Fibroblast of lung (primary cell): ENCODE measurements around the gene COP1. TPM values are rescaled to one million over a fixed set of nuclear protein-coding genes. Genes with fewer than 3 reads are reported as not detected.
A peak's percentile ranks its signal among the peaks of the same experiment; 100 is the strongest.

Experiments used
- DNase-seq, 2 donors: peaks; one replicate each; pipeline versions ENCODE4 v3.0.0 to v3.0.0-alpha.2; 2010; ENCODE audit warnings: low read depth in 2 of 2
- H2AFZ ChIP-seq: 2 replicates; pipeline ENCODE4 v1.5.1; 2012; ENCODE audit warnings: low read length, control low read depth, inconsistent platforms
- H3K27ac ChIP-seq: 2 replicates; pipeline ENCODE4 v1.5.1; 2011; ENCODE audit warnings: low read length, control low read depth; ENCODE audit not compliant: insufficient read depth
- H3K27me3 ChIP-seq: 2 replicates; pipeline ENCODE4 v1.5.1; 2011; ENCODE audit warnings: mild to moderate bottlenecking, low read length; ENCODE audit not compliant: control insufficient read depth, insufficient read depth
- H3K36me3 ChIP-seq: 2 replicates; pipeline ENCODE4 v1.5.1; 2011; ENCODE audit warnings: low read length; ENCODE audit not compliant: control insufficient read depth, insufficient read depth
- H3K4me1 ChIP-seq: 2 replicates; pipeline ENCODE4 v1.5.1; 2011; ENCODE audit warnings: low read length; ENCODE audit not compliant: control insufficient read depth, insufficient read depth; ENCODE audit errors: extremely low read depth
- H3K4me2 ChIP-seq: 2 replicates; pipeline ENCODE4 v1.5.1; 2011; ENCODE audit warnings: low read length, control low read depth; ENCODE audit not compliant: insufficient read depth; ENCODE audit errors: extremely low read depth
- H3K4me3 ChIP-seq, 4 experiments: fragments of 200-600 bp in 1 of 4; sonication (generic) in 1 of 4; replicated peaks in 1 of 4; 2 replicates each; pipeline ENCODE4 v1.5.1; 2011 to 2016; ENCODE audit warnings: low read length in 4 of 4, low read depth in 3 of 4, mild to moderate bottlenecking in 3 of 4, control low read depth in 2 of 4, inconsistent platforms in 1 of 4, mixed read lengths in 1 of 4; ENCODE audit not compliant: insufficient read depth in 1 of 4; ENCODE audit errors: control extremely low read depth in 1 of 4
- H3K79me2 ChIP-seq: 2 replicates; pipeline ENCODE4 v1.5.1; 2012; ENCODE audit warnings: mild to moderate bottlenecking, low read length, inconsistent platforms; ENCODE audit not compliant: control insufficient read depth, insufficient read depth
- H3K9ac ChIP-seq: 2 replicates; pipeline ENCODE4 v1.5.1; 2011; ENCODE audit warnings: mild to moderate bottlenecking, low read length, control low read depth; ENCODE audit not compliant: insufficient read depth
- H3K9me3 ChIP-seq: 2 replicates; pipeline ENCODE4 v1.5.1; 2012; ENCODE audit warnings: low read depth, low read length; ENCODE audit not compliant: control insufficient read depth, insufficient read depth
- H4K20me1 ChIP-seq: 2 replicates; pipeline ENCODE4 v1.5.1; 2011; ENCODE audit warnings: low read length; ENCODE audit not compliant: control insufficient read depth, insufficient read depth; ENCODE audit errors: extremely low read depth
- CTCF ChIP-seq, 2 donors: IDR thresholded peaks in 1 of 2; conservative IDR thresholded peaks in 1 of 2; 1 replicate in 1 of 2; 2 replicates in 1 of 2; pipeline ENCODE4 v1.5.1; 2011 to 2012; ENCODE audit warnings: low read length in 2 of 2, control low read depth in 1 of 2, inconsistent platforms in 1 of 2, low read depth in 1 of 2, mild to moderate bottlenecking in 1 of 2
- EZH2 ChIP-seq: IDR thresholded peaks from 2 replicates; pipeline ENCODE4 v1.5.1; 2012; ENCODE audit warnings: low read length, control low read depth, mild to moderate bottlenecking; ENCODE audit errors: missing control alignments
- polyA plus RNA-seq, 2 donors: library from polyadenylated mRNA; depleted of rRNA in 1 of 2; stranded (reverse) in 1 of 2; unstranded in 1 of 2; fragments of >200 nt; gene quantifications; 2 replicates each; pipeline ENCODE4 v1.2.1, GENCODE V29; 2011 to 2012; ENCODE audit warnings: missing spikeins in 1 of 2
- total RNA-seq: library from RNA; depleted of rRNA; stranded (reverse); fragments of >200 nt; gene quantifications from 2 replicates; pipeline ENCODE4 v1.2.1, GENCODE V29; 2014

The COP1 gene
- total and polyA plus RNA-seq, 2 donors (not counting 1 experiment from before 2014, with no cell fraction given): 42.0 to 48.1 TPM

GRCh38 chr1:176066709-176067108 is 140.4 kb downstream of the COP1 start:
- Histone ChIP-seq H3K4me2 (no peak overlapping the region), H4K20me1 (no peaks in the 10 kb centered on the region), H3K4me3 (no peak overlapping the region), H3K4me1 (no peaks in the 10 kb centered on the region), H3K27me3 (no peaks in the 10 kb centered on the region), H3K79me2 (no peaks in the 10 kb centered on the region), H3K9ac (no peak overlapping the region), H3K9me3 (no peaks in the 10 kb centered on the region), H3K36me3 (no peaks in the 10 kb centered on the region), H3K27ac (no peak overlapping the region), H2AFZ (no peak overlapping the region)
- TF ChIP-seq EZH2: no peak
- no peak for TF ChIP-seq CTCF (conservative IDR thresholded peaks at IDR 0.05 in 1 of 2, IDR thresholded peaks at IDR 0.05 in 1 of 2; ENCODE audit: low read depth in 1 of 2, low read length in 2 of 2)
- DNase-seq: peak in 1 of 2 donors; percentile 28

GRCh38 chr1:176058686-176059085 is 148.4 kb downstream of the COP1 start:
- Histone ChIP-seq H3K27ac (no peak overlapping the region), H3K9me3 (no peaks in the 10 kb centered on the region), H3K4me3 (no peak overlapping the region), H4K20me1 (no peaks in the 10 kb centered on the region), H2AFZ (no peak overlapping the region), H3K36me3 (no peaks in the 10 kb centered on the region), H3K79me2 (no peaks in the 10 kb centered on the region), H3K27me3 (no peaks in the 10 kb centered on the region), H3K4me1 (no peaks in the 10 kb centered on the region), H3K9ac (no peak overlapping the region), H3K4me2 (no peak overlapping the region)
- peak in 1 of 2 donors; percentile 12 for DNase-seq
- no peak for TF ChIP-seq EZH2
- no peak for TF ChIP-seq CTCF (conservative IDR thresholded peaks at IDR 0.05 in 1 of 2, IDR thresholded peaks at IDR 0.05 in 1 of 2; ENCODE audit: low read depth in 1 of 2, low read length in 2 of 2)

- Histone ChIP-seq H3K79me2 (no peaks in the 10 kb centered on the region), H3K27ac (no peak overlapping the region), H3K4me3 (no peak overlapping the region), H3K4me1 (no peaks in the 10 kb centered on the region), H3K9ac (no peak overlapping the region), H3K27me3 (no peaks in the 10 kb centered on the region), H3K4me2 (no peak overlapping the region), H3K9me3 (no peaks in the 10 kb centered on the region), H2AFZ (no peak overlapping the region), H4K20me1 (no peaks in the 10 kb centered on the region), H3K36me3 (no peaks in the 10 kb centered on the region)
- DNase-seq: no peak
- TF ChIP-seq EZH2 (no peak), CTCF (conservative IDR thresholded peaks at IDR 0.05 in 1 of 2, IDR thresholded peaks at IDR 0.05 in 1 of 2; ENCODE audit: low read depth in 1 of 2, low read length in 2 of 2) (no peak)
Observed at GRCh38 chr1:176056312-176056711, 150.8 kb downstream of the COP1 start.
